DND-41 (cell line): ENCODE measurements around the gene ITFG1.

Source experiments
- CTCF ChIP-seq: IDR thresholded peaks from 2 replicates; pipeline ENCODE4 v1.5.1; 2012; ENCODE audit warnings: borderline replicate concordance, low read length, moderate library complexity, mild to moderate bottlenecking; ENCODE audit not compliant: poor library complexity, severe bottlenecking; ENCODE audit errors: extremely low read depth
- EZH2 ChIP-seq: IDR thresholded peaks from 3 replicates; pipeline ENCODE4 v1.6.1; 2012; ENCODE audit warnings: borderline replicate concordance, low read depth, mild to moderate bottlenecking, moderate library complexity, low read length, inconsistent platforms; ENCODE audit not compliant: severe bottlenecking

GRCh38 chr16:47476654-47477345 is 15.9 kb upstream of the ITFG1 start:
- TF ChIP-seq CTCF (no peak), EZH2 (no peak)
